ENCODE results near the gene GPC6. TPM values are rescaled to one million over a fixed set of nuclear protein-coding genes. Genes with fewer than 3 reads are reported as not detected.

Gene GPC6
- total and polyA plus RNA-seq, 9 of the 15 experiments (the other 6 are each of a cell fraction or from before 2014, with no cell fraction given), result under 0.01 to 0.20 (median 0.01) TPM; not detected in 4

DNA sequence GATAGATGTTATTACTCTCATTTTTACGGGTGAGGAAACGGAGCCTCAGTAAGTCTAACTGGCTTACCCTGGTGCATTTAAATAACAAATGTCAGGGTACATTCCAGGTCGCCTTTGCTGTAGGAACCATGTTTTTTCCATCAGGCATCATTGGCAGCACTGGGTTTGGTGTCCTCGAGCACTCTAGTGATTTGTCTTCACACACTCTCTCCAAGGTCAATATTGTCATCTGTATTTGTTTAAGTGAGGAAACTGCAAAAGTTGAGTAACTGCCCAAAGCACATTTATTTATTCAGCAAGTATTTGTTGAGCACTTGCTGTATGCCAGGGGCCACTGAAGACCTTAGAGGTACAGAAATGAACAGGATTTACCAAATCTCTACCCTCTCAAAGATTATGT, 1174.3 kb downstream of the GPC6 start:
- ATAC-seq (no peak), FAIRE-seq (no peak), DNase-seq (ENCODE audit: extremely low read depth in 1 of 4, low spot score in 3 of 4) (no peak)
- in situ Hi-C loops (cut with MboI) (no loop called here), intact Hi-C loops (cut with micrococcal nuclease) (no loop called here)
- no peak overlapping the region for H3K4me2 ChIP-seq (ENCODE audit: insufficient read depth, low read length)
- no peaks in the 10 kb centered on the region for H3K27me3 ChIP-seq (ENCODE audit: control insufficient read depth in 2 of 2, insufficient read depth in 2 of 2, low read length in 2 of 2)
- H3K9me3 ChIP-seq (replicated peaks; ENCODE audit: control insufficient read depth, insufficient read depth, low read depth, low read length), result no peaks in the 10 kb centered on the region
- H3K9me1 ChIP-seq (ENCODE audit: control insufficient read depth, insufficient read depth, low read length), result no peaks in the 10 kb centered on the region
- no peak overlapping the region for H3K9ac ChIP-seq (ENCODE audit: insufficient read depth in 1 of 2, low read depth in 2 of 2, low read length in 2 of 2)
- no peaks in the 10 kb centered on the region for H3K4me1 ChIP-seq (replicated peaks in 1 of 2; ENCODE audit: control insufficient read depth in 2 of 2, insufficient read depth in 2 of 2, low read length in 2 of 2)
- no peaks in the 10 kb centered on the region for H3K79me2 ChIP-seq (ENCODE audit: control insufficient read depth, insufficient read depth, low read length)
- H2AFZ ChIP-seq (ENCODE audit: low read depth, low read length), result no peak overlapping the region
- BruUV-seq (replicated peaks), result no TSS peak
- no peak for TF ChIP-seq ZNF586 (CRISPR knock-in tag; conservative IDR thresholded peaks at IDR 0.05)
- CTCF ChIA-PET (ENCODE audit: low intra/inter-chr PET ratio), result no interaction called here
- no peak overlapping the region for H3K4me3 ChIP-seq
- POLR2A ChIA-PET, result no interaction called here
- H3K36me3 ChIP-seq (ENCODE audit: control insufficient read depth, insufficient read depth, low read length), result no peaks in the 10 kb centered on the region
- H3K27ac ChIP-seq (ENCODE audit: extremely low read depth, low read depth, low read length), result no peak overlapping the region
- no peaks in the 10 kb centered on the region for H4K20me1 ChIP-seq (replicated peaks; ENCODE audit: control insufficient read depth, insufficient read depth, low read length)
- WGBS (ENCODE audit: insufficient coverage, low coverage, missing lambda C conversion rate), result 0% methylated on average over 4 of the region's 4 CpGs

DNA sequence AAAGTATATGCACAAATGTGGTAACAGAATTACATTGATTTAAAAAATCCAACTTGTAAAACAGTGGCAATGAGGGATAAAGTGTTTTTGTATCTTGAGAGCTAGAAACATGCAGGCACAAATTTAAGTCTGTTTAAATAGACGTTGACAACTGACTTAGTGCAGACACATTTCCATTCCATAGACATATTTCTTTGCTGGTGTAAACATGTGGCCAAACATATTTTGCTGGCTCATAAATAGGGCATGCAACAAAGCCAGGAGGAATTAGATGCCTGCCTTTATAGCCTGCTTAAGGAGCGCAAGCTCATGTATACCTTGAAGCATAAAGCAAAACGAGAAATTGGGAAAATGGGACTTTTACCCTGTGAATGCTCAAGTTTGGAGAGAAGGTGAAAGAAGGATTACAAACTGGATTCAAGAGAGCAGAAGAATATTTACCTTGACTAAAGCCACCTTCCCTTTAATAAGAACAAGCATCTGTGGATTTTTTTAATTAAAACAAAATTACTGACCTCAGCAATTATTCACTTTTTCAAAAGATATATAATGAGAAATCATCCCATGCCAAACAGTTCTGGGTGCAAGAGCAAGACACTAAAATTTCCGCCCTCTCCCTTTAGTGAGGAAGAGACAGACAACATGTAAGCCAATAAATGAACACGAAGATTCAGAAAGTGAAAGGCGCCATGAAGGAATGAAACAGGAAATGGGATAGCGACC, 1181.9 kb downstream of the GPC6 start:
- no peak for ATAC-seq
- TF ChIP-seq TCFL5 (CRISPR knock-in tag; conservative IDR thresholded peaks at IDR 0.05), result no peak
- TF ChIP-seq ZNF217 (CRISPR knock-in tag; IDR thresholded peaks at IDR 0.05), result no peak
- TF ChIP-seq MEIS2 (IDR thresholded peaks at IDR 0.05; ENCODE audit: partially characterized antibody), result no peak
- no peak for TF ChIP-seq MYC (IDR thresholded peaks at IDR 0.05; ENCODE audit: low read depth, low read length)
- TF ChIP-seq MYC (CRISPR knock-in tag; IDR thresholded peaks at IDR 0.05; ENCODE audit: borderline replicate concordance, low read depth), result no peak
- TF ChIP-seq DMBX1 (CRISPR knock-in tag; IDR thresholded peaks at IDR 0.05; ENCODE audit: borderline replicate concordance), result no peak
- peak; percentile 69 for TF ChIP-seq MAFG (tag; conservative IDR thresholded peaks at IDR 0.05)
- peak; percentile 72 for TF ChIP-seq ZNF316 (IDR thresholded peaks at IDR 0.05)
- TF ChIP-seq BACH1 (tag; IDR thresholded peaks at IDR 0.05), result no peak
- TF ChIP-seq MAFF (IDR thresholded peaks at IDR 0.05; ENCODE audit: low read length), result peak; percentile 57; the same call in 1 of the 2 replicates
- peak; percentile 27; the same call in 1 of the 2 replicates for TF ChIP-seq MAFK (IDR thresholded peaks at IDR 0.05; ENCODE audit: low read length)
- no peak for TF ChIP-seq PHF8 (IDR thresholded peaks at IDR 0.05; ENCODE audit: borderline replicate concordance, low read length)
- TF ChIP-seq, protein P1, sequence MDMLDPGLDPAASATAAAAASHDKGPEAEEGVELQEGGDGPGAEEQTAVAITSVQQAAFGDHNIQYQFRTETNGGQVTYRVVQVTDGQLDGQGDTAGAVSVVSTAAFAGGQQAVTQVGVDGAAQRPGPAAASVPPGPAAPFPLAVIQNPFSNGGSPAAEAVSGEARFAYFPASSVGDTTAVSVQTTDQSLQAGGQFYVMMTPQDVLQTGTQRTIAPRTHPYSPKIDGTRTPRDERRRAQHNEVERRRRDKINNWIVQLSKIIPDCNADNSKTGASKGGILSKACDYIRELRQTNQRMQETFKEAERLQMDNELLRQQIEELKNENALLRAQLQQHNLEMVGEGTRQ (CRISPR knock-in tag; IDR thresholded peaks at IDR 0.05), result no peak
- TF ChIP-seq WHSC1 (IDR thresholded peaks at IDR 0.05; ENCODE audit: low read length), result no peak
- TF ChIP-seq ERF (CRISPR knock-in tag; IDR thresholded peaks at IDR 0.05), result no peak
- no peak for TF ChIP-seq SMAD3 (CRISPR knock-in tag; conservative IDR thresholded peaks at IDR 0.05)
- no peak for TF ChIP-seq ZNF57 (CRISPR knock-in tag; IDR thresholded peaks at IDR 0.05)

More for the DNA sequence above, 1181.9 kb downstream of the GPC6 start:
- H3K27me3 ChIP-seq (ENCODE audit: control insufficient read depth in 2 of 2, insufficient read depth in 2 of 2, low read length in 2 of 2), result no peaks in the 10 kb centered on the region
- H3K4me1 ChIP-seq (replicated peaks in 1 of 2; ENCODE audit: control insufficient read depth in 2 of 2, insufficient read depth in 2 of 2, low read length in 2 of 2), result no peaks in the 10 kb centered on the region
- WGBS (ENCODE audit: insufficient coverage, low coverage, missing lambda C conversion rate), result 4% methylated on average over 7 of the region's 7 CpGs
- H3K36me3 ChIP-seq (ENCODE audit: control insufficient read depth, insufficient read depth, low read length), result no peaks in the 10 kb centered on the region
- intact Hi-C loops (cut with micrococcal nuclease) (no loop called here), in situ Hi-C loops (cut with MboI) (no loop called here)
- POLR2A ChIA-PET, result interaction anchor here (1.0 kb wide), 1 partner anchor 76 kb away, joined by 3 read pairs; no protein-coding TSS in a partner anchor
- no peaks in the 10 kb centered on the region for H3K79me2 ChIP-seq (ENCODE audit: control insufficient read depth, insufficient read depth, low read length)
- H2AFZ ChIP-seq (ENCODE audit: low read depth, low read length), result peak overlapping the region; percentile 77
- CTCF ChIA-PET (ENCODE audit: low intra/inter-chr PET ratio), result no interaction called here
- BruUV-seq (replicated peaks), result no TSS peak
- FAIRE-seq (no peak), DNase-seq (ENCODE audit: extremely low read depth in 1 of 4, low spot score in 3 of 4) (no peak)
- H4K20me1 ChIP-seq (replicated peaks; ENCODE audit: control insufficient read depth, insufficient read depth, low read length), result no peaks in the 10 kb centered on the region
- H3K4me3 ChIP-seq, result no peak overlapping the region
- peak overlapping the region; percentile 59 for H3K4me2 ChIP-seq (ENCODE audit: insufficient read depth, low read length)
- no peak overlapping the region for H3K9ac ChIP-seq (ENCODE audit: insufficient read depth in 1 of 2, low read depth in 2 of 2, low read length in 2 of 2)
- H3K27ac ChIP-seq (ENCODE audit: extremely low read depth, low read depth, low read length), result no peak overlapping the region
- no peaks in the 10 kb centered on the region for H3K9me3 ChIP-seq (replicated peaks; ENCODE audit: control insufficient read depth, insufficient read depth, low read depth, low read length)
- no peaks in the 10 kb centered on the region for H3K9me1 ChIP-seq (ENCODE audit: control insufficient read depth, insufficient read depth, low read length)
